Measurements from ENCODE around the gene CDKN2AIP. TPM values are rescaled to one million over a fixed set of nuclear protein-coding genes. Genes with fewer than 3 reads are reported as not detected.

CDKN2AIP gene
- total and polyA plus RNA-seq, 2 of the 4 experiments (the other 2 are of a cell fraction), result 11.0 to 16.8 TPM

DNA sequence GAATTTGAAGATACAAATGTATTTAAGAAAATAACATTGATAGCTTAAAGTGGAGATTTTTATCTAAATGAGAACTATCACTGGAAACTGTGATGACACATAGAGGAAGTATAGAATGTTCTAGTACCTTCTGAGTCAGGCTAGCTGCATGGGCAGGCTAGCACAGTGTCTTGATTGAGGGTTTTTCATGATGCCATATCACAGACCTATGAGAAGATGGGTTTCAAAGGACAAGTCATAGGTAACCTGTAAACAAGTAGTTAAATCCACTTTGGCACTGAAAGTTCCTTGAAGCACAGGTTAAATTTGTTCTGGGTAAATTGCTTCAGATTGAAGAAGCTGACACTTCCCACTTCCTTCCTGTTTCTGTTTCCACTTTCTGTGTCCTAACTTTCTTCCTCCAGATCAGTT, 48.2 kb upstream of the CDKN2AIP start:
- POLR2A ChIA-PET (ENCODE audit: unreplicated experiment), result interaction anchor here (0.6 kb wide), 1 partner anchor 17 kb away, joined by 3 read pairs; no protein-coding TSS in a partner anchor
- no peak overlapping the region for H3K4me3 ChIP-seq (ENCODE audit: insufficient read depth, low read depth, low read length)
- no peaks in the 10 kb centered on the region for H3K79me1 ChIP-seq (ENCODE audit: low read depth in 1 of 2, low read length in 2 of 2)
- no peak overlapping the region for H2AFZ ChIP-seq (replicated peaks; ENCODE audit: low read length, poor library complexity)
- in situ Hi-C loops (cut with MboI; ENCODE audit: low sequenced_read_pairs), result loop anchor here (10.0 kb wide), 1 partner anchor 451 kb away; no protein-coding TSS in a partner anchor
- H3K27me3 ChIP-seq (ENCODE audit: control insufficient read depth, insufficient read depth, low read length), result peaks cover 14% of the 10 kb centered on the region
- H3K9me3 ChIP-seq (ENCODE audit: control insufficient read depth, insufficient read depth, low read length), result no peaks in the 10 kb centered on the region
- no peak overlapping the region for H4K8ac ChIP-seq (ENCODE audit: low read depth in 2 of 2, low read length in 2 of 2)
- H3K27ac ChIP-seq (ENCODE audit: insufficient read depth, low read length), result no peak overlapping the region
- intact Hi-C loops (cut with micrococcal nuclease), result loop anchor here (5.0 kb wide), 2 partner anchors 84 to 459 kb away; no protein-coding TSS in a partner anchor
- H2BK5ac ChIP-seq (ENCODE audit: low read depth, low read length, poor library complexity, severe bottlenecking), result no peak overlapping the region
- no peak overlapping the region for H2BK120ac ChIP-seq (ENCODE audit: low read depth, low read length)
- no peak overlapping the region for H2AK9ac ChIP-seq (replicated peaks; ENCODE audit: low read depth, low read length, poor library complexity)
- no peaks in the 10 kb centered on the region for H4K20me1 ChIP-seq (ENCODE audit: insufficient read depth, low read length)
- H3K4me2 ChIP-seq (ENCODE audit: low read depth, low read length), result no peak overlapping the region
- no peak overlapping the region for H3K56ac ChIP-seq (ENCODE audit: extremely low read depth, insufficient read depth, low read length)
- TF ChIP-seq BHLHE40 (IDR thresholded peaks at IDR 0.05; ENCODE audit: low read depth, low read length), result no peak
- no peak for TF ChIP-seq MXI1 (IDR thresholded peaks at IDR 0.05; ENCODE audit: borderline replicate concordance, low read depth, low read length)
- TF ChIP-seq CEBPB (IDR thresholded peaks at IDR 0.05; ENCODE audit: low read depth, low read length), result no peak
- TF ChIP-seq RFX5 (IDR thresholded peaks at IDR 0.05; ENCODE audit: low read depth, low read length), result no peak
- no peak for TF ChIP-seq MAZ (IDR thresholded peaks at IDR 0.05; ENCODE audit: borderline replicate concordance, low read depth, low read length)
- TF ChIP-seq SMC3 (IDR thresholded peaks at IDR 0.05; ENCODE audit: low read depth, low read length), result no peak
- no peaks in the 10 kb centered on the region for H3K9me1 ChIP-seq (ENCODE audit: insufficient read depth, low read length)
- no peak overlapping the region for H3K18ac ChIP-seq (ENCODE audit: low read depth, low read length)
- no peak overlapping the region for H2AK5ac ChIP-seq (ENCODE audit: low read depth, low read length)
- dilution Hi-C loops (cut with HindIII; ENCODE audit: low sequenced_read_pairs, unreplicated experiment), result no loop called here
- H3K4me1 ChIP-seq (ENCODE audit: control insufficient read depth, insufficient read depth, low read length), result peaks cover 4% of the 10 kb centered on the region; the same call in 1 of the 2 replicates
- no peak overlapping the region for H3K4ac ChIP-seq (ENCODE audit: low read depth, low read length)
- no peak overlapping the region for H3K9ac ChIP-seq (ENCODE audit: low read depth, low read length)
- H4K91ac ChIP-seq (ENCODE audit: insufficient read depth, low read depth, low read length), result no peak overlapping the region
- CTCF ChIA-PET, result interaction anchor here (0.6 to 0.9 kb wide), 2 partner anchors 11 to 95 kb away, joined by 3 to 4 read pairs; no protein-coding TSS in a partner anchor
- no TSS peak for BruUV-seq (replicated peaks)
- no peak overlapping the region for H3K23ac ChIP-seq (ENCODE audit: low read depth, low read length)
- DNase-seq (peak; percentile 18), ATAC-seq (ENCODE audit: low read depth) (no peak)
- H3K36me3 ChIP-seq (ENCODE audit: control insufficient read depth, insufficient read depth, low read length), result no peaks in the 10 kb centered on the region
- no peak overlapping the region for H4K5ac ChIP-seq (ENCODE audit: low read depth, low read length)
- no peak overlapping the region for H3K14ac ChIP-seq (replicated peaks; ENCODE audit: low read depth, low read length)
- no peak overlapping the region for H2BK20ac ChIP-seq (ENCODE audit: low read depth, low read length)
- no peak overlapping the region for H2BK15ac ChIP-seq (ENCODE audit: low read depth, low read length)

Data from IMR-90 (cell line).